ENCODE measurements around the gene APBB2.

The APBB2 gene

DNA sequence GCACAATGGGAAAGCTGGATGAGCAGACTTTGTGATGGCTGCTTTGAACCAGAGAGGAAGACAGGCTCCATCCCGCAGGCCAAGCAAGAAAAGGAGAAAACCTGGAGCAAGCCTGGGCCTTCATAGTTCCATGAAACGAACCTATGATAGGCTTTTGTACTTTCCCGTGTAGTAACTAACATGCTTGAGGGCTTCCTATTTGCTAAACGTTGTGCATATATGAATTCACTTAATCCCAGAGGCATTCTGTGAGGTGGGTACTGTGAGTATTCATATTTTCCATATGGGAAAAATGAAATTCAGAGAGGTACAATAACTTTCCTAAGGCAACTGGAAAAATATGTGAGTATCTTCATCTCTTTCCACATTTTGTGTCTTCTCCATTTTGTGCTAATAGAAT, 13.6 kb upstream of the APBB2 start:
- TF ChIP-seq, protein P1, sequence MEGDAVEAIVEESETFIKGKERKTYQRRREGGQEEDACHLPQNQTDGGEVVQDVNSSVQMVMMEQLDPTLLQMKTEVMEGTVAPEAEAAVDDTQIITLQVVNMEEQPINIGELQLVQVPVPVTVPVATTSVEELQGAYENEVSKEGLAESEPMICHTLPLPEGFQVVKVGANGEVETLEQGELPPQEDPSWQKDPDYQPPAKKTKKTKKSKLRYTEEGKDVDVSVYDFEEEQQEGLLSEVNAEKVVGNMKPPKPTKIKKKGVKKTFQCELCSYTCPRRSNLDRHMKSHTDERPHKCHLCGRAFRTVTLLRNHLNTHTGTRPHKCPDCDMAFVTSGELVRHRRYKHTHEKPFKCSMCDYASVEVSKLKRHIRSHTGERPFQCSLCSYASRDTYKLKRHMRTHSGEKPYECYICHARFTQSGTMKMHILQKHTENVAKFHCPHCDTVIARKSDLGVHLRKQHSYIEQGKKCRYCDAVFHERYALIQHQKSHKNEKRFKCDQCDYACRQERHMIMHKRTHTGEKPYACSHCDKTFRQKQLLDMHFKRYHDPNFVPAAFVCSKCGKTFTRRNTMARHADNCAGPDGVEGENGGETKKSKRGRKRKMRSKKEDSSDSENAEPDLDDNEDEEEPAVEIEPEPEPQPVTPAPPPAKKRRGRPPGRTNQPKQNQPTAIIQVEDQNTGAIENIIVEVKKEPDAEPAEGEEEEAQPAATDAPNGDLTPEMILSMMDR (conservative IDR thresholded peaks at IDR 0.05) = no peak
- no peak overlapping the region for H3K27ac ChIP-seq

DNA sequence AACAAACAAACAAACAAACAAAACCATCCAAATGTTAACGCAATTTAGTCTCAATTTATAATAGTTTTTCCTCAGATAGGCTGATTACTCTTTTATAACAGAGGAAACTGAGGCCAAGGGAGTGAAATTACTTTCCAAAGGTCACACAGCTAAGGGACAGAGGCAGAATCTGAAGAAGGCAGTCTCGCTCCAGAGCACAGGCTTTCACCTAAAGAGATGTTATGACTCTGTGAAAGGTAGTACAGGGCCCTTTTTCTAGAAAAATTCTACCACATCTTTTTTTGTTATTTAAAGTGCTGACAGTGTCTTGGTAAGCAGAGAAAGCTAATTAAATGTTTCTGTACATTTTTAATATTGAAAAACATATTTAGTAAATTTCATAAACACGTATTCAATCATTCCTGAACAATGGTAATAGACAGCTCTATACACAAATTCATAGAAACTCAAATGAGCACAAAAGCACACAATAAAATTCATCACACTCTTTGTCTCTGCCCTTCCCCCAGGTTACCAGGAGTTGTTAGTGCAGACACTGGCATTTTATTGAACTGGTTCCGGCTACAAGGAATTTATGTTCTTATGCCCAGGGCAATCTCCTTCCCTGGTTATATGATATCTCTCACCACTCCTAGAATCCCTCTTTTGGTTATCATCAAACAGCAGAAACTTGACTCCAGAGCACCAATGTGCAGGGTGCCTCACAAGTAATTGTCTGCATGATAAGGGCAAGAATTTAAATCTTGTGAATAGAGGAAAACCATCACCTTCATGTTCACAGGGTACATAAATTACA, 7.7 kb upstream of the APBB2 start:
- TF ChIP-seq, protein P1 (conservative IDR thresholded peaks at IDR 0.05) = no peak
- H3K27ac ChIP-seq = peak overlapping the region; percentile 53

DNA sequence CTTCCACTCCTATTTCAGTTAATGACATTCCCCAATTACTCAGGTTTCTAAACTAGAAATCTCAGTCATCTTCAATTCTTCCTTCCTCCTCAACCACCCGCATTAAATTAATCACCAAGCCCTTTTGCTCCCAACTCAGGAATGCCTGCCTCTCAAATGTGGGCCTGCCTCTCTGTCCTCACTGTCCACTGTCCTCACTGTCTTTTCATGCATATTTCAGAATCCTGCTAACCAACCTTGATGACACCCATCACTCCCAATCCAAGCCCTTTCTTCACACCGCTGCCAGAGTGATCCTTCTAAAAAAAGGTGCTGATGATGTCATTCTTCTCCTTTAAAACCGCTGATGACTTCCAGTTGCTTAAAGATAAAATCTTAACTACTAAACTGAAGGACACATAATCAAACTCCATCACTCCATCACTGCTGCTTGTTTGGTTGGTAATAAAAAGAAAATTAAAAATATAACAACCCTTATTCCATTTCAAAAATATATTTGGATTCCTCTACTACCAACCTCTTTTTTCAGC, 5.1 kb upstream of the APBB2 start:
- no peak overlapping the region for H3K27ac ChIP-seq
- TF ChIP-seq, protein P1 (conservative IDR thresholded peaks at IDR 0.05) = no peak

DNA sequence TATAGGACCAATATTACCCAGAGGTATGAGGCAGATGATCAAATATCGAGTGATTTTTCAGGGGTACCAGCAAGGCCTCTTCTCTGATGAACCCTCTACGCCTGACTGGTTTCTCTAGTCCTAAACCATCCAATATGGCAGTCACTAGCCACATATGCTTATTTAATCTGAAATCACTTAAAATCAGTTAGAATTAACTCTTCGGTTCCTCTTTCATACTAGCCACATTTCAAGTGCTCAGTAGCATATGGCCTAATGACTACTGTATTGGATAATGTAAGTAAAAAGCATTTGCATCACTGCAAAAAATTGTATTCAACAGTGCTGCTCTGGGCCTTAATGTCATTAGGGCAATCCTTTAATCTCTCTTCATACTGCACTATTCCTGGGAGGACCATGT, 4.4 kb upstream of the APBB2 start:
- H3K27ac ChIP-seq = no peak overlapping the region
- TF ChIP-seq, protein P1 (conservative IDR thresholded peaks at IDR 0.05) = no peak

DNA sequence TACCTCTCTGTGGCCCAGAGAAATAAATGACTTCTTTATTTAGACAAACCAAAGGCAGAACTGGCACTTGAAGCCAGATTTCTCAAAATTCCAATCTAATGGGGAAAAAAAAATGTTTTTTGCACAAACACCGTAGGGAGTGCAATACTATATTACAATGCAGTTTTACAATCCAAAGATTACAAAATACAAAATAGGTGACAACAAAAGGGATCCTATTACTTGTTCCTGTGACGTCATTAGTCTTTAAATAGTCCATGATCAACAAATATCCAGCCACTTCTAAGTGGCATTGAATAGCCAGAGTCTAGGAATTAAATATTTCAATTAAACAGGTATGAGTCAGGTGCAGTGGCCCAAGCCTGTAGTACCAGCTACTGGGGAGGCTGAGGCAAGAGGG, 3.0 kb upstream of the APBB2 start:
- TF ChIP-seq, protein P1 (conservative IDR thresholded peaks at IDR 0.05) = no peak
- H3K27ac ChIP-seq = peak overlapping the region; percentile 98

DNA sequence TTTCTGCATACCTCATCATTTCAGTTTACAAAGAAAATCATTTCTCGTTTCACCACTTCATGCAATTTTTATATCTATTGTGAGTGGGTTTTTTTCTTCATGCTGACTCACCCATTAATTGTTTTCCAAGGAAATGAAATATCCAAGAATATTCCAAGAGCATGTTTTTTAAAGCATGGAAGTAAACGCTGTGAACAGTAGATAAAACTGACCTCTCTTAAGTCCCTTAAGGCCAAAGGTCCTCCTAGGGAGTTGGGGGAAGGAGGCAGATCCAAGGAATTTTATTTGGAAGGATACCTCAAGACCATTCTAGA, 2.6 kb upstream of the APBB2 start:
- H3K27ac ChIP-seq = peak overlapping the region; percentile 98
- TF ChIP-seq, protein P1 (conservative IDR thresholded peaks at IDR 0.05) = no peak

DNA sequence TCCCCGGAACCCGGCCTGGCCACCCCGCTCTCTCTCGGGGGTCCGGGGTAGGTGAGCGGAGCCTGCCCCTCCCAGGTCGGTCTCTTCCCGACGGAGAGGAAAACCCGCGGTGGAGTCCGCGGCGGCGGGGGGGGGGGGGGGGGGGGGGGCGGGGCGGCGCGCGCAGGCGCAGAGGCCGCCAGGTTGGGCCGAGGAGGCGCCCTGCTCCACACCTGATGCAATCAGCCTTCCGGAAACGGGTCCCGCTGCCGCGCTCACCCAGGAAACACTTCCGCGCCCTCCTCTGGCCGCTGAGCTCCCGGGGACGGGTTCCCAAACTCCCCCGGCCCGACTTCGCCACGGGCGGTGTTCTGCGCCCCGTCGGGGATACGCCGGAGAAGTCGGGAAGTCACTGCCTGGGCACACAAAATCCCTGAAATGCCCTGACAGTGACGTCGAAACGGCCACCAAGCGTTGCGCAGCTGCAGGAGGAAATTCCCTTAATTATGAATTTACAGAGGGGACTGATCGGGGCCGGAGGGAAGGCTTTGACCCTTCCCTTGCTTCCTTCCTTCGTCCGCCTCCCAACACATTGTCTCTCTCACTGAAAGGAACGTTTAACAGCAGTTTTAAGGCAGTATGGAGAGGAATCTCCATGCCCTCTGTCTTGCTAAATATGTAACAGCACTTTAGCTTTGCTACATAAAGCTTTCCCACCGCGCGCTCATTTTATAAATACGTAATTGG, 2.1 kb upstream of the APBB2 start:
- TF ChIP-seq, protein P1 (conservative IDR thresholded peaks at IDR 0.05) = peak; percentile 39
- H3K27ac ChIP-seq = peak overlapping the region; percentile 98

All from VCaP (cell line).